ENCODE results near the gene ATG101.

ATG101 gene

GRCh38 chr12:52079576-52080402 lies 10.0 kb downstream of the ATG101 start, which contains the start of gene SMIM41:
Gene SMIM41, plus strand, starts transcription at chr12:52079704. Its CDS starts 76 bp downstream, at chr12:52079780.
- DNase-seq (ENCODE audit: low read depth), result no peak

- DNase-seq (ENCODE audit: low read depth), result no peak
Observed at GRCh38 chr12:52080403-52081251, 10.8 kb downstream of the ATG101 start.

- DNase-seq (ENCODE audit: low read depth), result no peak
Observed at GRCh38 chr12:52081263-52081733, 11.5 kb downstream of the ATG101 start.

- peak; percentile 83 for DNase-seq (ENCODE audit: low read depth)
Observed at GRCh38 chr12:52082026-52082668, 12.4 kb downstream of the ATG101 start.

GRCh38 chr12:52082669-52082987 lies 12.8 kb downstream of the ATG101 start:
- no peak for DNase-seq (ENCODE audit: low read depth)

- peak; percentile 76 for DNase-seq (ENCODE audit: low read depth)
Observed at GRCh38 chr12:52082988-52083637, 13.3 kb downstream of the ATG101 start.

DNA sequence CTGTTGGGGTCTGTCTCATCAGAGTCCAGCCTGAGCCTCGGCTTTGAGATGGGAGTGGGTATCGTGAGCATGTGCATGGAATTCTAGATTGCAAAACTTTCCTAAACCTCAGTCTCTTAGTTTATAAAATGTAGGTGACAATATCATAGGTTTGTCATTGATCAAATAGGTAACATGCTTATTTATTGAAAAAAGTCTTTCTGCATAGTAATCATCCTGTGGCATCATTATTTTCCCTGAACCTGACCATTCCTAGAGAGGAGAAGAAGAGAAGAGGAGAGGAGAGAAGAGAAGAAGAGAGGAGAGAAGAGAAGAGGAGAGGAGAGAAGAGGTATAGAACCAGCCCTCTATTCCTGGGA lies 13.8 kb downstream of the ATG101 start:
- DNase-seq (ENCODE audit: low read depth), result no peak

GRCh38 chr12:52084491-52085231 lies 14.9 kb downstream of the ATG101 start:
- DNase-seq (ENCODE audit: low read depth), result no peak

DNA sequence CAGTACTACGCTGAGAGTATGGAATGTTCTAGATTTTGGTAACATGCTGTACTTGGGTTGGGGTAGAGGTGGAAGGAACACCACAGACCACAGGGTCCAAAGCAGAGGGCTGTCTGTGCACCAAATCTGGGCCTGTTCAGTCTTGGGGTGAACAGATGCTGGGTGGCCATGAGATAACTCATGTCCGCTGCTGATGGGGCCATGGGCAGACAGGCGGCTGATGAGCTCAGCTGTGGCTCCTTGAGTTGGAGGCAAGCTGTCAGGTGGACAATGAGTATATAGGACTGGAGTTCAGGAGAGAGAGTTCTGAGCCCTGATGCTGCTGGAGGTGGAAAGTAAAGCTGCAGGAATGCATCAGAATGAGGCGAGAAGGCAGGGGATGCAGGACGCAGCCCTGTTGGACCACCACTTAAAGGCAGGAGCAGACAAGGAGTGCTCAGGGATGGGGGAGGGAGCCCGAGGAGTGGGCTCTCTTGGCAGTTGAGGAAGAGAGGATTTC lies 16.0 kb downstream of the ATG101 start:
- no peak for DNase-seq (ENCODE audit: low read depth)

GRCh38 chr12:52086366-52086765 lies 16.6 kb downstream of the ATG101 start:
- DNase-seq (ENCODE audit: low read depth), result no peak

DNA sequence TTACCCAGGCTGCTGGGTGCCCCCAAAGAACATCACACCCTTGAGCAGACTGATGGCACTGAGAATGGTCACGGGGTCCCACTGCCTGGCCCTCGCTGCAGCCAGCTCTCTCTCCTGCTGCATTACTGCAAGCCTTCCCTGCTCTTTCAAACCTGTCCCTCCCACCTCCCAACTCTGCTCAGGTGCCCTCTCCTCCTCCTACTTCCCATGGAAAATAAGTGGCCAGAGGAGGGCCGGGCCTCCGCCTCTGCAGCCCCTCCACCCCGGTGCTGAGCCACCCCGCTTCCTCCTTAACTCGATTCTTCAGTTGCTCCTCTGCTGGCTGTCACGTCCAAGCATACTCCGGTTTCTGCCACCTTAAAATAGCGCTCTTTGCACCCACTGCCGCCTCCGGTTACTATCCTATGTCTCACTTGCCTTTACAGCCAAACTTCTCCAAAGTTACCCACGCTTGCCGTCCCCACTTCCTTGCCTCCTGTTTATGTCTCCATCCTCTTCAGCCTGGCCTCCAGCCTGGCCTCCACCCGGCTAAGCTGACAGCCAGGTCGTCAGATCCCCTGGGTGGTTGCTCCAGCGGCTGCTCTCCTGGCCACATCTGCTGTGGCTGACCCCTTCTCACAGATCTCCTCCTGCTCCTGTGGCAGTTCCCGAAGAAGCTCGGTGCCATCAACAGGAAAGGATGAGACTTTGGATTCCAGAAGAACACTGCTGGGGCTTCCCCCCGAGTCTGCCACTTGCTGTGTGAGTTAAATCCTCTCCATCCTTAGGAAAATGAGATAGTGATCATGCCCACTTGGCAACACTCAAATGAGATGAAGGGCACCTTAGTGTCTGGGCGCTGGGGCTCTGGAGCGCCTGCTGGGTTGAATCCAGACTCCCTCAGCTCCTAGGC lies 17.4 kb downstream of the ATG101 start:
- DNase-seq (ENCODE audit: low read depth), result no peak

- DNase-seq (ENCODE audit: low read depth), result no peak
Observed at GRCh38 chr12:52087961-52088820, 18.4 kb downstream of the ATG101 start.

- no peak for DNase-seq (ENCODE audit: low read depth)
Observed at GRCh38 chr12:52089491-52089890, 19.7 kb downstream of the ATG101 start.

GRCh38 chr12:52090291-52090690 lies 20.5 kb downstream of the ATG101 start:
- DNase-seq (ENCODE audit: low read depth), result no peak

DNA sequence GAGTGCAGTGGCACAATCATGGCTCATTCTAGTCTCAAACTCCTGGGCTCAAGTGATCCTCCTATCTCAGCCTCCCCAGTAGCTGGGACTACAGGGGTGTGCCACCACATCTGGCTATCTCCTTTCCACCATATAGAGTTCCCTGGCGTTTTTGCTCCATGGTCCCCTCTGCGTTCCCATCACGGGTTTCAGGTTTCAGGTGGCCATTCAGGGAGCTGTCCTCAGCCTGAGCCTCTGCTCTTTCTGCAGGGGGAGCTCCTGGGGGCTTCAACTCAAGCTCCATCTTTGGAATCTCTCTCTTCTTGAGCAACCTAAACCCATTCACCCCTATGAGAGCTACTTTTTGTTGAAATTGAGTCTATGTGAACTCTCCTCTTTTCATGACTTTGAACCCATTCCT lies 21.3 kb downstream of the ATG101 start:
- DNase-seq (ENCODE audit: low read depth), result no peak

DNA sequence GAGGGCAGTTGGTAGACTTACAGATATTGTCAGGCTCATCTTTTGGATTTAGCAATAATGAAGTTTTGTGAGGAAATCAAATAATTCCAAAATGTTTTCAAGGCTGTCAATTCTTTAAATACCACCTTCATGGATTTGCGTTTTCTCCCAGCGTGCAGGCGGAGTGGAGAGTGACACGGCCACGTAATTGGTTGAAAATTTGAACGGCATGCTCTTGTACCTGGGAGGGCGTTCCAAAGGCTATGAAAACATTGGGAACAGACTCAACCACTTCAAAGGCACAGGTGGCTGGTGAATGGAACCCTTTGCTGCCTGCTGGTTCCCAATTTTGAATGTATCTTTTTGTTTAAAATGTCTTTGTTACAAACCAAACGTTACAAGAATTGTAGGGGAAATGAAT lies 22.1 kb downstream of the ATG101 start:
- no peak for DNase-seq (ENCODE audit: low read depth)

- DNase-seq (ENCODE audit: low read depth), result no peak
Observed at GRCh38 chr12:52093346-52093745, 23.6 kb downstream of the ATG101 start.

DNA sequence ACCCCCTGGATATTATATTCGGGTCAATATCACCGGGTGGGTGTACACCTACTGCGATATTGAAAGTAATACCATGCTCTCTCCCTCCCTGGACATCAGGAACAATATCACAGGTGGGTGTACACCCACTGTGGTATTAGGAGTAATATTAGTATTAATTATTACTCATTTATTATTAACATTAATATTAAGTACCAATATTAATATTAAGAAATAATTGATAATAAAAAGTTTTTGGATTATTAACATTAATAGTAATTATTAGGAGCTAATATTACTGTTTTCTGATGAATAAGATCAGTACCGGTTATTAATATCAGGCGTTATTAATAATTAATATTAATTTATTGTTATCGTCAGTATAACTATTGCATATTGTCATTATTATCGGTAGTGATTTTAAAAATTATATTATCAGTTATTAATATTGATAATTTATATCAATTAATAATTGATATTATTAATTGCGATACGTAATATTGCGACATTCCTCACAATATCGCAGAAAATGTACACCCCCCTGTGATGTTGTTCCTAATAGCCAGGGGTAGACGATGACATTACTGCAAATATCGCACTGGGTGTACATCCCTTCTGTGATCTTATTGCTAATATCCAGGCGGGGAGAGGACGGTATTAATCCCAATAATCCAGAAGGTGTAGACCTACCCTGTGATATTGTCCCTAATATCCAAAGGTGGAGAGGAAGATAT lies 26.7 kb downstream of the ATG101 start:
- DNase-seq (ENCODE audit: low read depth), result no peak
